Smooth muscle cell (in vitro differentiated cells): Measurements from ENCODE around the gene TTC21A. TPM values are rescaled to one million over a fixed set of nuclear protein-coding genes. Genes with fewer than 3 reads are reported as not detected.
A peak's percentile ranks its signal among the peaks of the same experiment; 100 is the strongest.

ENCODE experiments used
- DNase-seq: peaks from one replicate; lab custom pipeline; 2025; ENCODE audit not compliant: unreplicated experiment; lab: John Stamatoyannopoulos, UW
- H2AFZ ChIP-seq: fragments of 200-600 bp; sonication (generic); 2 replicates; pipeline ENCODE4 v1.6.0; 2016; ENCODE audit warnings: antibody characterized with exemption, low read depth, mild to moderate bottlenecking
- H3F3A ChIP-seq: fragments of 200-600 bp; sonication (generic); 2 replicates; pipeline ENCODE4 v1.6.0; 2017; ENCODE audit warnings: antibody characterized with exemption, low read depth
- H3K27ac ChIP-seq: fragments of 200-600 bp; sonication (generic); 2 replicates; pipeline ENCODE4 v1.5.1; 2016; ENCODE audit warnings: low read depth, mild to moderate bottlenecking
- H3K27me3 ChIP-seq: fragments of 200-600 bp; sonication (generic); 2 replicates; pipeline ENCODE4 v1.6.1; 2016; ENCODE audit warnings: low read depth, mild to moderate bottlenecking
- H3K36me3 ChIP-seq: fragments of 200-600 bp; sonication (generic); 2 replicates; pipeline ENCODE4 v1.5.1; 2016; ENCODE audit warnings: low read depth
- H3K4me1 ChIP-seq: fragments of 200-600 bp; sonication (generic); 2 replicates; pipeline ENCODE4 v1.5.1; 2016; ENCODE audit warnings: low read depth
- H3K4me2 ChIP-seq: fragments of 200-600 bp; sonication (generic); 2 replicates; pipeline ENCODE4 v1.6.0; 2016; ENCODE audit warnings: mild to moderate bottlenecking
- H3K4me3 ChIP-seq: fragments of 200-600 bp; sonication (generic); 2 replicates; pipeline ENCODE4 v1.5.1; 2016; ENCODE audit warnings: mild to moderate bottlenecking
- H3K79me2 ChIP-seq: fragments of 200-600 bp; sonication (generic); 2 replicates; pipeline ENCODE4 v1.6.0; 2016; ENCODE audit warnings: low read depth, mild to moderate bottlenecking
- H3K9ac ChIP-seq: fragments of 200-600 bp; sonication (generic); 2 replicates; pipeline ENCODE4 v1.6.0; 2016; ENCODE audit warnings: low read depth
- H3K9me3 ChIP-seq: fragments of 200-600 bp; sonication (generic); replicated peaks from 2 replicates; pipeline ENCODE4 v1.5.1; 2016; ENCODE audit warnings: low read depth
- H4K20me1 ChIP-seq: fragments of 200-600 bp; sonication (generic); 2 replicates; pipeline ENCODE4 v1.6.0; 2016; ENCODE audit warnings: low read depth
- WGBS: methylation state at CpG from one replicate; pipeline ENCODE4 v1.1.7; 2016; ENCODE audit warnings: low lambda C conversion rate; 5-methylcytosine and 5-hydroxymethylcytosine counted together
- polyA plus RNA-seq: library from polyadenylated mRNA; unstranded; fragments of >200 nt; fragmentation: Nextera tagmentation; extraction: Ambion mirVana; gene quantifications from 2 replicates; pipeline ENCODE4 v1.2.1, GENCODE V29; 2016
- total RNA-seq: library from RNA; depleted of rRNA; stranded (reverse); fragments of >200 nt; gene quantifications from 2 replicates; pipeline ENCODE4 v1.2.3, GENCODE V29; 2014
- TF ChIP-seq, protein P1 (sequence below): fragments of 200-600 bp; sonication (generic); IDR thresholded peaks from 2 replicates; pipeline ENCODE4 v1.5.1; 2017; ENCODE audit warnings: borderline replicate concordance, mild to moderate bottlenecking, antibody characterized with exemption; ENCODE audit not compliant: insufficient read depth, poor library complexity, severe bottlenecking

TTC21A gene
- total and polyA plus RNA-seq, 2 experiments from 2014 or later, result 2.3 to 10.6 TPM

DNA sequence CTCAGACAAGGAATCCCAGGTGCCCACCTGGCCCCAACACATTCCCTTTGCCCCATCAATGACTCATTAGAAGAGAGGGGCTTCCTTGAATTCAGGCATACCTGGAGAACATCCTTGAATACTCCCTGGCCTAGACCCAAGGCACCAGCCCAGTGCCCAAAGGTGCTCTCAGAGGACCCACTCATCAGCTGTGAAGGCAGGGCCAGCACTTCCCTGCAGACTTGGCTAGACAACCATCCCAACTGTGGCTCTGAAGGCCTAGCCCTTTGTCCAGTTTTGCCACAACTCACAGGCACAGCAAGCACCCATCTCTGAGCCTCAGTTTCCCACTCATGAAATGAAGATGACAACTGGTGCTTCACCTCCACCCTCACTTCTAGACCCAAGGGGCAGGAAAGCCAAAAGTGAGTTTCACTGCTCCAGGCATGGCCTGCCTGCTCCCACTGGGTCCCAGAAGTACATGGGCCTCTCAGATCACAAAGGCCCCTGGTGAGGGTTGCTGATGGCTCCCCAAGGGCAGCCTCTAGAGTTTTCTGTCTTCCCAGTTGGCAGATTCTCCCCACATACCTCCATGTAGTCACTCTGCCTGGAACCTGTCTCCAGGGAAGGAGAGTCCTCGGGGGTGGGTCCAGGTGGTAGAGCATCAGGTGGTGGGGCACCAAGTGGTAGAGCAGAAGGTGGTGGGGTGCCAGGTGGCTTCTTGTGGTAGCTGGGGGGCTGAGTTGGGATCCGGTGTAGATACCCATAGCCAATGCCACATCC is 7.6 kb upstream of the TTC21A start:
- H3K9me3 ChIP-seq, result no peaks in the 10 kb centered on the region
- H3K27me3 ChIP-seq, result no peaks in the 10 kb centered on the region
- H3K9ac ChIP-seq, result no peak overlapping the region
- TF ChIP-seq, protein P1, sequence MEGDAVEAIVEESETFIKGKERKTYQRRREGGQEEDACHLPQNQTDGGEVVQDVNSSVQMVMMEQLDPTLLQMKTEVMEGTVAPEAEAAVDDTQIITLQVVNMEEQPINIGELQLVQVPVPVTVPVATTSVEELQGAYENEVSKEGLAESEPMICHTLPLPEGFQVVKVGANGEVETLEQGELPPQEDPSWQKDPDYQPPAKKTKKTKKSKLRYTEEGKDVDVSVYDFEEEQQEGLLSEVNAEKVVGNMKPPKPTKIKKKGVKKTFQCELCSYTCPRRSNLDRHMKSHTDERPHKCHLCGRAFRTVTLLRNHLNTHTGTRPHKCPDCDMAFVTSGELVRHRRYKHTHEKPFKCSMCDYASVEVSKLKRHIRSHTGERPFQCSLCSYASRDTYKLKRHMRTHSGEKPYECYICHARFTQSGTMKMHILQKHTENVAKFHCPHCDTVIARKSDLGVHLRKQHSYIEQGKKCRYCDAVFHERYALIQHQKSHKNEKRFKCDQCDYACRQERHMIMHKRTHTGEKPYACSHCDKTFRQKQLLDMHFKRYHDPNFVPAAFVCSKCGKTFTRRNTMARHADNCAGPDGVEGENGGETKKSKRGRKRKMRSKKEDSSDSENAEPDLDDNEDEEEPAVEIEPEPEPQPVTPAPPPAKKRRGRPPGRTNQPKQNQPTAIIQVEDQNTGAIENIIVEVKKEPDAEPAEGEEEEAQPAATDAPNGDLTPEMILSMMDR, result no peak
- no peaks in the 10 kb centered on the region for H3F3A ChIP-seq
- no peaks in the 10 kb centered on the region for H3K4me1 ChIP-seq
- no peak overlapping the region for H3K27ac ChIP-seq
- peaks cover 61% of the 10 kb centered on the region for H4K20me1 ChIP-seq
- no peak overlapping the region for H2AFZ ChIP-seq
- H3K79me2 ChIP-seq, result peaks cover 20% of the 10 kb centered on the region
- DNase-seq, result no peak
- H3K36me3 ChIP-seq, result peaks cover 15% of the 10 kb centered on the region
- 94% methylated on average over 2 of the region's 2 CpGs for WGBS
- no peak overlapping the region for H3K4me3 ChIP-seq
- H3K4me2 ChIP-seq, result no peak overlapping the region

DNA sequence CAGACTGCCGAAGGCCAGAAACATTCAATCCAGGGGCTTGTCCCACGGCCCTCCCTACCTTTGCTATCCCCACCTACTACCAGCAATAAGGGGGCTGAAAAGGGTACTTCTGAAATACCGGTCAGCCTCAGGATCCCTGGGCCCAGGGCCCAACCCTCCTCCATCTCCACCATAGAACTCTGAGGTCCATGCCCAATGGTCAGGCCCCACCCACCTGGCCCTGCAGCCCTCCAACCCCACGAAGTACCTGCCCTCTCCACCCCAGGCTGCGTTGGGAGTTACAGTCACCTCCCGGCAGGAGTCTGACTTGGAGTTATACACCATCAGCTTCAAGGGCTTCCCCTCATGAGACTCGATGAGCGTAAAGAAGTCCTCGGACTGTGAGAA is 7.0 kb upstream of the TTC21A start:
- H3K4me2 ChIP-seq, result no peak overlapping the region
- no peaks in the 10 kb centered on the region for H3F3A ChIP-seq
- WGBS, result 97% methylated on average over 9 of the region's 9 CpGs
- no peaks in the 10 kb centered on the region for H3K9me3 ChIP-seq
- H2AFZ ChIP-seq, result no peak overlapping the region
- TF ChIP-seq, protein P1, result no peak
- no peaks in the 10 kb centered on the region for H3K4me1 ChIP-seq
- no peak overlapping the region for H3K9ac ChIP-seq
- H3K36me3 ChIP-seq, result peaks cover 11% of the 10 kb centered on the region
- no peak overlapping the region for H3K4me3 ChIP-seq
- H3K79me2 ChIP-seq, result peaks cover 25% of the 10 kb centered on the region
- DNase-seq, result no peak
- no peak overlapping the region for H3K27ac ChIP-seq
- H3K27me3 ChIP-seq, result no peaks in the 10 kb centered on the region
- H4K20me1 ChIP-seq, result peaks cover 67% of the 10 kb centered on the region

DNA sequence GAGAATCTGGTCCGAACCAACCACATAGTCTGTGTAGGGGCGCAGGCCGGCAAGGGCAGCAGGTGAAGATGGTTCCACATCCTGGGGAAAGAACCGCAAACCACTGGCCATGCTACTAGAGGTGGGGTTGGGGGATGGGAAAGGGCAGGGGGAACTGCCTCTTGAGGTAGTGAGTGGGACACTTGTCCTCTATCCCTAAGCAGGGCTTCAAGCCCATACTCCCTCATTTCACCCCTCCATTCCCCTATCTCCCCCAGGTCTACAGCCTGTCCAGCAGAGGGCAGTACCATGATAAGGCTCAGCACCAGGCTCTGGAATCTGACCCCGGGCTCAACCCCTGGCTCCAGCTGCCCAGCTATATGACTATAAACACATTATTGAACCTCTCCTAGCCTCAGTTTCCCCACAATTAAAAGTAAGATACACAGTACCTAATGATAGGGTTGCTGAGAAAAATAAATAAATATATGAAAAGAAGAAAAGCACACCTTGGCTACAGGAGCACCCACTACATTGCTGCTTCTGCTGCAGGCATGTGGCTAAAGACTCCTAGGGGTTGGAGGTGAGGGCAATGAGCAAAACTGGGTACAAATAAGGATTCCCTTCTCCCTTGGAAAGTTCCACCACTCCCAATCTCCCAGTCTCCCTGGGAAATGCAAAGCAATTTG is 6.3 kb upstream of the TTC21A start:
- Histone ChIP-seq H3K79me2 (peaks cover 32% of the 10 kb centered on the region), H3K4me1 (peaks cover 3% of the 10 kb centered on the region), H3K27ac (no peak overlapping the region), H3K9me3 (no peaks in the 10 kb centered on the region), H3F3A (no peaks in the 10 kb centered on the region), H2AFZ (no peak overlapping the region), H3K27me3 (no peaks in the 10 kb centered on the region), H3K9ac (no peak overlapping the region), H3K36me3 (peaks cover 10% of the 10 kb centered on the region), H3K4me3 (no peak overlapping the region), H4K20me1 (peaks cover 74% of the 10 kb centered on the region), H3K4me2 (no peak overlapping the region)
- TF ChIP-seq, protein P1, result peak; percentile 59
- WGBS, result 91% methylated on average over 5 of the region's 5 CpGs
- no peak for DNase-seq
